OCI-LY1 (cell line): Measurements from ENCODE around the gene WDFY4.
A peak's percentile ranks its signal among the peaks of the same experiment; 100 is the strongest.

Experiments
- H2AFZ ChIP-seq: fragments of 200-600 bp; sonication (generic), shearing (Covaris generic); 2 replicates; pipeline ENCODE4 v1.6.0; 2014; ENCODE audit warnings: antibody characterized with exemption, mild to moderate bottlenecking, low read length
- H3F3A ChIP-seq: fragments of 200-600 bp; sonication (generic), shearing (Covaris generic); 2 replicates; pipeline ENCODE4 v1.6.0; 2014; ENCODE audit warnings: mild to moderate bottlenecking, antibody characterized with exemption, low read length, moderate library complexity; ENCODE audit not compliant: insufficient read depth
- H3K27ac ChIP-seq: fragments of 200-600 bp; sonication (generic); 2 replicates; pipeline ENCODE4 v1.5.1; 2014; ENCODE audit warnings: low read length, mixed run types, mild to moderate bottlenecking, low read depth; ENCODE audit not compliant: poor library complexity, severe bottlenecking
- H3K27me3 ChIP-seq: fragments of 200-600 bp; sonication (generic); 2 replicates; pipeline ENCODE4 v1.6.0; 2014; ENCODE audit warnings: antibody characterized with exemption, mild to moderate bottlenecking, low read length, moderate library complexity; ENCODE audit not compliant: insufficient read depth
- H3K36me3 ChIP-seq: fragments of 200-600 bp; sonication (generic); 2 replicates; pipeline ENCODE4 v1.6.1; 2014; ENCODE audit warnings: mild to moderate bottlenecking, antibody characterized with exemption, low read length, moderate library complexity, mixed read lengths; ENCODE audit not compliant: insufficient read depth
- H3K4me1 ChIP-seq: fragments of 200-600 bp; sonication (generic); 2 replicates; pipeline ENCODE4 v1.5.1; 2014; ENCODE audit warnings: mild to moderate bottlenecking, low read length, moderate library complexity; ENCODE audit not compliant: insufficient read depth, severe bottlenecking
- H3K4me2 ChIP-seq: fragments of 200-600 bp; sonication (generic), shearing (Covaris generic); 2 replicates; pipeline ENCODE4 v1.6.1; 2014; ENCODE audit warnings: low read length
- H3K4me3 ChIP-seq: fragments of 200-600 bp; sonication (generic); 2 replicates; pipeline ENCODE4 v1.5.1; 2014; ENCODE audit warnings: low read length, low read depth, mild to moderate bottlenecking, mixed read lengths; ENCODE audit not compliant: poor library complexity, severe bottlenecking
- H3K79me2 ChIP-seq: fragments of 200-600 bp; shearing (Covaris generic); 2 replicates; pipeline ENCODE4 v1.6.1; 2016; ENCODE audit warnings: mixed run types, low read length, mixed read lengths; ENCODE audit not compliant: insufficient read depth
- H3K9ac ChIP-seq: fragments of 200-600 bp; sonication (generic), shearing (Covaris generic); 2 replicates; pipeline ENCODE4 v1.6.1; 2014; ENCODE audit warnings: mild to moderate bottlenecking, low read length, mixed read lengths
- H3K9me2 ChIP-seq: fragments of 200-600 bp; sonication (generic), shearing (Covaris generic); 2 replicates; pipeline ENCODE4 v1.6.1; 2014; ENCODE audit warnings: low read depth, mild to moderate bottlenecking, low read length, mixed read lengths
- H3K9me3 ChIP-seq: fragments of 200-600 bp; shearing (Covaris generic); 2 replicates; pipeline ENCODE4 v1.6.1; 2014; ENCODE audit warnings: low read length, mixed read lengths
- H4K20me1 ChIP-seq: fragments of 200-600 bp; sonication (generic), shearing (Covaris generic); 2 replicates; pipeline ENCODE4 v1.6.0; 2016; ENCODE audit warnings: mild to moderate bottlenecking, low read length; ENCODE audit not compliant: insufficient read depth
- CTCF ChIP-seq: fragments of 200-600 bp; sonication (generic), shearing (Covaris generic); IDR thresholded peaks from 2 replicates; pipeline ENCODE4 v1.5.1; 2017; ENCODE audit warnings: mild to moderate bottlenecking, antibody characterized with exemption, low read length, moderate library complexity, mixed read lengths
- EZH2 ChIP-seq: fragments of 200-600 bp; sonication (generic), shearing (Covaris generic); IDR thresholded peaks from 2 replicates; pipeline ENCODE4 v1.8.0; 2017; ENCODE audit warnings: borderline replicate concordance, mixed run types, mild to moderate bottlenecking, antibody characterized with exemption, low read length, moderate library complexity, mixed read lengths

The WDFY4 gene

GRCh38 chr10:48982584-48982983 lies 297.9 kb downstream of the WDFY4 start:
- Histone ChIP-seq H3K9me3 (no peaks in the 10 kb centered on the region), H3K4me2 (no peak overlapping the region), H3K9me2 (no peaks in the 10 kb centered on the region), H3K36me3 (peaks cover 41% of the 10 kb centered on the region; the same call in 1 of the 2 replicates), H3F3A (no peaks in the 10 kb centered on the region), H2AFZ (no peak overlapping the region), H3K9ac (no peak overlapping the region), H3K27ac (no peak overlapping the region), H3K79me2 (no peaks in the 10 kb centered on the region), H3K27me3 (no peaks in the 10 kb centered on the region), H3K4me1 (no peaks in the 10 kb centered on the region), H4K20me1 (no peaks in the 10 kb centered on the region), H3K4me3 (no peak overlapping the region)
- TF ChIP-seq EZH2, result no peak
- no peak for TF ChIP-seq CTCF

GRCh38 chr10:48983648-48984351 lies 299.1 kb downstream of the WDFY4 start:
- Histone ChIP-seq H3F3A (no peaks in the 10 kb centered on the region), H3K9ac (no peak overlapping the region), H3K27me3 (no peaks in the 10 kb centered on the region), H3K4me2 (no peak overlapping the region), H3K4me3 (no peak overlapping the region), H3K36me3 (peaks cover 29% of the 10 kb centered on the region; the same call in 1 of the 2 replicates), H2AFZ (no peak overlapping the region), H3K27ac (no peak overlapping the region), H3K79me2 (no peaks in the 10 kb centered on the region), H3K4me1 (no peaks in the 10 kb centered on the region), H4K20me1 (no peaks in the 10 kb centered on the region), H3K9me2 (no peaks in the 10 kb centered on the region), H3K9me3 (no peaks in the 10 kb centered on the region)
- TF ChIP-seq CTCF (peak; percentile 25; the same call in 1 of the 2 replicates), EZH2 (no peak)

GRCh38 chr10:48985621-48986158 lies 301.0 kb downstream of the WDFY4 start:
- Histone ChIP-seq H2AFZ (no peak overlapping the region), H3K9ac (no peak overlapping the region), H3K9me3 (no peaks in the 10 kb centered on the region), H3K36me3 (peaks cover 21% of the 10 kb centered on the region; the same call in 1 of the 2 replicates), H3K4me2 (no peak overlapping the region), H3K27ac (no peak overlapping the region), H3K4me3 (no peak overlapping the region), H4K20me1 (no peaks in the 10 kb centered on the region), H3K27me3 (no peaks in the 10 kb centered on the region), H3K4me1 (no peaks in the 10 kb centered on the region), H3K79me2 (no peaks in the 10 kb centered on the region), H3K9me2 (no peaks in the 10 kb centered on the region), H3F3A (no peaks in the 10 kb centered on the region)
- no peak for TF ChIP-seq CTCF
- TF ChIP-seq EZH2, result no peak
